OCI-LY1 (cell line): Measurements from ENCODE around the gene RBBP8.

Experiments used
- H2AFZ ChIP-seq: fragments of 200-600 bp; sonication (generic), shearing (Covaris generic); 2 replicates; pipeline ENCODE4 v1.6.0; 2014; ENCODE audit warnings: antibody characterized with exemption, mild to moderate bottlenecking, low read length
- H3F3A ChIP-seq: fragments of 200-600 bp; sonication (generic), shearing (Covaris generic); 2 replicates; pipeline ENCODE4 v1.6.0; 2014; ENCODE audit warnings: mild to moderate bottlenecking, antibody characterized with exemption, low read length, moderate library complexity; ENCODE audit not compliant: insufficient read depth
- H3K27ac ChIP-seq: fragments of 200-600 bp; sonication (generic); 2 replicates; pipeline ENCODE4 v1.5.1; 2014; ENCODE audit warnings: low read length, mixed run types, mild to moderate bottlenecking, low read depth; ENCODE audit not compliant: poor library complexity, severe bottlenecking
- H3K27me3 ChIP-seq: fragments of 200-600 bp; sonication (generic); 2 replicates; pipeline ENCODE4 v1.6.0; 2014; ENCODE audit warnings: antibody characterized with exemption, mild to moderate bottlenecking, low read length, moderate library complexity; ENCODE audit not compliant: insufficient read depth
- H3K36me3 ChIP-seq: fragments of 200-600 bp; sonication (generic); 2 replicates; pipeline ENCODE4 v1.6.1; 2014; ENCODE audit warnings: mild to moderate bottlenecking, antibody characterized with exemption, low read length, moderate library complexity, mixed read lengths; ENCODE audit not compliant: insufficient read depth
- H3K4me1 ChIP-seq: fragments of 200-600 bp; sonication (generic); 2 replicates; pipeline ENCODE4 v1.5.1; 2014; ENCODE audit warnings: mild to moderate bottlenecking, low read length, moderate library complexity; ENCODE audit not compliant: insufficient read depth, severe bottlenecking
- H3K4me2 ChIP-seq: fragments of 200-600 bp; sonication (generic), shearing (Covaris generic); 2 replicates; pipeline ENCODE4 v1.6.1; 2014; ENCODE audit warnings: low read length
- H3K4me3 ChIP-seq: fragments of 200-600 bp; sonication (generic); 2 replicates; pipeline ENCODE4 v1.5.1; 2014; ENCODE audit warnings: low read length, low read depth, mild to moderate bottlenecking, mixed read lengths; ENCODE audit not compliant: poor library complexity, severe bottlenecking
- H3K79me2 ChIP-seq: fragments of 200-600 bp; shearing (Covaris generic); 2 replicates; pipeline ENCODE4 v1.6.1; 2016; ENCODE audit warnings: mixed run types, low read length, mixed read lengths; ENCODE audit not compliant: insufficient read depth
- H3K9ac ChIP-seq: fragments of 200-600 bp; sonication (generic), shearing (Covaris generic); 2 replicates; pipeline ENCODE4 v1.6.1; 2014; ENCODE audit warnings: mild to moderate bottlenecking, low read length, mixed read lengths
- H3K9me2 ChIP-seq: fragments of 200-600 bp; sonication (generic), shearing (Covaris generic); 2 replicates; pipeline ENCODE4 v1.6.1; 2014; ENCODE audit warnings: low read depth, mild to moderate bottlenecking, low read length, mixed read lengths
- H3K9me3 ChIP-seq: fragments of 200-600 bp; shearing (Covaris generic); 2 replicates; pipeline ENCODE4 v1.6.1; 2014; ENCODE audit warnings: low read length, mixed read lengths
- H4K20me1 ChIP-seq: fragments of 200-600 bp; sonication (generic), shearing (Covaris generic); 2 replicates; pipeline ENCODE4 v1.6.0; 2016; ENCODE audit warnings: mild to moderate bottlenecking, low read length; ENCODE audit not compliant: insufficient read depth
- CTCF ChIP-seq: fragments of 200-600 bp; sonication (generic), shearing (Covaris generic); IDR thresholded peaks from 2 replicates; pipeline ENCODE4 v1.5.1; 2017; ENCODE audit warnings: mild to moderate bottlenecking, antibody characterized with exemption, low read length, moderate library complexity, mixed read lengths
- EZH2 ChIP-seq: fragments of 200-600 bp; sonication (generic), shearing (Covaris generic); IDR thresholded peaks from 2 replicates; pipeline ENCODE4 v1.8.0; 2017; ENCODE audit warnings: borderline replicate concordance, mixed run types, mild to moderate bottlenecking, antibody characterized with exemption, low read length, moderate library complexity, mixed read lengths

The RBBP8 gene

GRCh38 chr18:23003289-23003688 is 70.2 kb downstream of the RBBP8 start:
- H3K4me2 ChIP-seq = no peak overlapping the region
- TF ChIP-seq EZH2 (no peak), CTCF (no peak)
- no peak overlapping the region for H3K27ac ChIP-seq
- no peaks in the 10 kb centered on the region for H3K27me3 ChIP-seq
- no peaks in the 10 kb centered on the region for H3K9me3 ChIP-seq
- no peaks in the 10 kb centered on the region for H3K79me2 ChIP-seq
- no peaks in the 10 kb centered on the region for H3K9me2 ChIP-seq
- H2AFZ ChIP-seq = no peak overlapping the region
- no peak overlapping the region for H3K9ac ChIP-seq
- no peaks in the 10 kb centered on the region for H4K20me1 ChIP-seq
- peaks cover 81% of the 10 kb centered on the region for H3K36me3 ChIP-seq
- no peaks in the 10 kb centered on the region for H3F3A ChIP-seq
- no peak overlapping the region for H3K4me3 ChIP-seq
- no peaks in the 10 kb centered on the region for H3K4me1 ChIP-seq

GRCh38 chr18:23012249-23012648 is 79.1 kb downstream of the RBBP8 start:
- Histone ChIP-seq H3K27me3 (no peaks in the 10 kb centered on the region), H2AFZ (no peak overlapping the region), H3K36me3 (peaks cover 32% of the 10 kb centered on the region), H3K4me1 (no peaks in the 10 kb centered on the region), H3F3A (no peaks in the 10 kb centered on the region), H4K20me1 (no peaks in the 10 kb centered on the region), H3K4me3 (no peak overlapping the region), H3K9me3 (no peaks in the 10 kb centered on the region), H3K9ac (no peak overlapping the region), H3K4me2 (no peak overlapping the region), H3K9me2 (no peaks in the 10 kb centered on the region), H3K79me2 (no peaks in the 10 kb centered on the region), H3K27ac (no peak overlapping the region)
- TF ChIP-seq CTCF = no peak
- TF ChIP-seq EZH2 = no peak

GRCh38 chr18:23020555-23021294 is 87.6 kb downstream of the RBBP8 start:
- Histone ChIP-seq H3K4me2 (no peak overlapping the region), H3K27ac (no peak overlapping the region), H2AFZ (no peak overlapping the region), H3K4me3 (no peak overlapping the region), H3K9ac (no peak overlapping the region), H3K27me3 (no peaks in the 10 kb centered on the region), H4K20me1 (no peaks in the 10 kb centered on the region), H3K4me1 (no peaks in the 10 kb centered on the region), H3K79me2 (no peaks in the 10 kb centered on the region), H3K9me2 (no peaks in the 10 kb centered on the region), H3K9me3 (no peaks in the 10 kb centered on the region), H3F3A (no peaks in the 10 kb centered on the region), H3K36me3 (peaks cover 65% of the 10 kb centered on the region)
- TF ChIP-seq EZH2 (no peak), CTCF (no peak)
